GM18858 (cell line): ENCODE measurements around the gene TOGARAM2.

ENCODE experiments used
- ATAC-seq: cut with Tn5 transposase; IDR thresholded peaks from one replicate; pipeline ENCODE4 v1.9.1; 2021; ENCODE audit not compliant: unreplicated experiment

Gene TOGARAM2

GRCh38 chr2:29016504-29016903 lies 35.4 kb downstream of the TOGARAM2 start:
- no peak for ATAC-seq

- ATAC-seq: no peak
Observed at GRCh38 chr2:29017716-29018435, 36.8 kb downstream of the TOGARAM2 start.

- ATAC-seq: no peak
Observed at GRCh38 chr2:29021886-29022285, 40.8 kb downstream of the TOGARAM2 start.

- no peak for ATAC-seq
Observed at GRCh38 chr2:29022679-29023078, 41.6 kb downstream of the TOGARAM2 start.

GRCh38 chr2:29023188-29023587 lies 42.1 kb downstream of the TOGARAM2 start:
- ATAC-seq: no peak

GRCh38 chr2:29024882-29025430 lies 43.9 kb downstream of the TOGARAM2 start:
- no peak for ATAC-seq

GRCh38 chr2:29025711-29026110 lies 44.6 kb downstream of the TOGARAM2 start:
- ATAC-seq: no peak

- ATAC-seq: no peak
Observed at GRCh38 chr2:29031046-29031445, 49.9 kb downstream of the TOGARAM2 start.

GRCh38 chr2:29032189-29032588 lies 51.1 kb downstream of the TOGARAM2 start:
- ATAC-seq: no peak

- ATAC-seq: no peak
Observed at GRCh38 chr2:29033172-29033571, 52.1 kb downstream of the TOGARAM2 start.

GRCh38 chr2:29033656-29034055 lies 52.6 kb downstream of the TOGARAM2 start:
- no peak for ATAC-seq

- no peak for ATAC-seq
Observed at GRCh38 chr2:29035016-29035745, 54.1 kb downstream of the TOGARAM2 start.

GRCh38 chr2:29039718-29040480 lies 58.8 kb downstream of the TOGARAM2 start:
- ATAC-seq: no peak

GRCh38 chr2:29040552-29040951 lies 59.5 kb downstream of the TOGARAM2 start:
- ATAC-seq: no peak

GRCh38 chr2:29041161-29041660 lies 60.1 kb downstream of the TOGARAM2 start:
- ATAC-seq: no peak

GRCh38 chr2:29042561-29043075 lies 61.5 kb downstream of the TOGARAM2 start:
- no peak for ATAC-seq

- no peak for ATAC-seq
Observed at GRCh38 chr2:29044459-29044858, 63.4 kb downstream of the TOGARAM2 start.

GRCh38 chr2:29046321-29046720 lies 65.2 kb downstream of the TOGARAM2 start:
- no peak for ATAC-seq

- ATAC-seq: no peak
Observed at GRCh38 chr2:29047083-29047845, 66.2 kb downstream of the TOGARAM2 start.

- ATAC-seq: no peak
Observed at GRCh38 chr2:29050591-29050990, 69.5 kb downstream of the TOGARAM2 start.
